ENCODE measurements around the gene PTPRF.
A peak's percentile ranks its signal among the peaks of the same experiment; 100 is the strongest.
"Not testable (repeated sequence)": the region's sequence is repeated elsewhere in the genome, so short reads cannot be mapped to it uniquely, and the experiment has no call there.

PTPRF gene

GRCh38 chr1:43538969-43539368 is 8.3 kb downstream of the PTPRF start:
- no peak for DNase-seq

GRCh38 chr1:43539726-43540434 is 9.2 kb downstream of the PTPRF start:
- no peak for DNase-seq

- no peak for DNase-seq
Observed at GRCh38 chr1:43540653-43541071, 10.0 kb downstream of the PTPRF start.

GRCh38 chr1:43541141-43541540 is 10.5 kb downstream of the PTPRF start:
- no peak for DNase-seq

GRCh38 chr1:43541721-43542401 is 11.2 kb downstream of the PTPRF start:
- no peak for DNase-seq

- DNase-seq, result no peak
Observed at GRCh38 chr1:43542527-43543458, 12.1 kb downstream of the PTPRF start.

GRCh38 chr1:43543567-43543966 is 12.9 kb downstream of the PTPRF start:
- DNase-seq, result no peak

- no peak for DNase-seq
Observed at GRCh38 chr1:43545339-43545694, 14.6 kb downstream of the PTPRF start.

GRCh38 chr1:43545695-43546387 is 15.2 kb downstream of the PTPRF start:
- peak; percentile 90 for DNase-seq

- no peak for DNase-seq
Observed at GRCh38 chr1:43546388-43547100, 15.9 kb downstream of the PTPRF start.

- DNase-seq, result no peak
Observed at GRCh38 chr1:43547538-43548072, 16.9 kb downstream of the PTPRF start.

GRCh38 chr1:43548285-43549271 is 17.9 kb downstream of the PTPRF start:
- DNase-seq, result no peak

GRCh38 chr1:43549394-43549793 is 18.7 kb downstream of the PTPRF start:
- DNase-seq, result not testable (repeated sequence)

GRCh38 chr1:43549921-43550597 is 19.4 kb downstream of the PTPRF start:
- DNase-seq, result peak; percentile 94

- DNase-seq, result no peak
Observed at GRCh38 chr1:43550598-43551246, 20.0 kb downstream of the PTPRF start.

- no peak for DNase-seq
Observed at GRCh38 chr1:43551396-43551888, 20.8 kb downstream of the PTPRF start.

GRCh38 chr1:43552059-43552742 is 21.5 kb downstream of the PTPRF start:
- DNase-seq, result no peak

- DNase-seq, result no peak
Observed at GRCh38 chr1:43552813-43553212, 22.1 kb downstream of the PTPRF start.
